Heart left ventricle (tissue), 16 donors: ENCODE data around the gene IST1. TPM values are rescaled to one million over a fixed set of nuclear protein-coding genes. Genes with fewer than 3 reads are reported as not detected.

Experiments used
- ATAC-seq, 4 donors: fragments of 200-7000 bp; cut with Tn5 transposase; one replicate each; pipeline ENCODE4 v1.9.1; 2020 to 2022; ENCODE audit warnings: moderate library complexity in 4 of 4, mild to moderate bottlenecking in 3 of 4, moderate number of reproducible peaks in 1 of 4
- DNase-seq, 5 donors: peaks; one replicate each; pipeline ENCODE4 v3.0.0-alpha.2; 2020
- H3K27ac ChIP-seq, 12 donors: fragments of 200-600 bp; sonication (generic) in 4 of 12; one replicate each; pipeline versions ENCODE4 v1.5.0 to v1.8.0; 2016 to 2022; ENCODE audit warnings: mild to moderate bottlenecking in 2 of 12
- H3K27me3 ChIP-seq, 9 donors: fragments of 200-600 bp; sonication (generic) in 2 of 9; one replicate each; pipeline versions ENCODE4 v1.5.1 to v1.8.0; 2016 to 2022; ENCODE audit warnings: mild to moderate bottlenecking in 3 of 9
- H3K36me3 ChIP-seq, 9 donors: fragments of 200-600 bp; sonication (generic) in 2 of 9; one replicate each; pipeline versions ENCODE4 v1.5.0 to v1.8.0; 2018 to 2022; ENCODE audit warnings: mild to moderate bottlenecking in 2 of 9
- H3K4me1 ChIP-seq, 12 donors: fragments of 200-600 bp; sonication (generic) in 4 of 12; one replicate each; pipeline versions ENCODE4 v1.5.0 to v1.8.0; 2016 to 2022; ENCODE audit warnings: mild to moderate bottlenecking in 3 of 12
- H3K4me3 ChIP-seq, 12 donors: fragments of 200-600 bp; sonication (generic) in 4 of 12; one replicate each; pipeline versions ENCODE4 v1.5.0 to v1.8.0; 2017 to 2022; ENCODE audit warnings: mild to moderate bottlenecking in 9 of 12, moderate library complexity in 4 of 12
- H3K9me3 ChIP-seq, 12 donors: fragments of 200-600 bp; sonication (generic) in 4 of 12; one replicate each; pipeline versions ENCODE4 v1.5.0 to v1.8.0; 2016 to 2022; ENCODE audit warnings: mild to moderate bottlenecking in 1 of 12
- POLR2A ChIP-seq, 2 donors: fragments of 450-650 bp; IDR thresholded peaks; one replicate each; pipeline ENCODE4 v1.6.1; 2017; ENCODE audit warnings: antibody characterized with exemption in 2 of 2, mild to moderate bottlenecking in 2 of 2, moderate library complexity in 2 of 2
- WGBS, 4 donors: extraction: QIAGEN DNeasy Blood & Tissue Kit in 2 of 4; methylation state at CpG; one replicate each; pipeline versions ENCODE4 v1.1.5 to v1.1.7; 2013 to 2018; 5-methylcytosine and 5-hydroxymethylcytosine counted together
- intact Hi-C, 10 donors: fragments of 100-400 bp; cut with DNase I; formaldehyde crosslinking; loops; one replicate each; pipeline versions ENCODE4 v1.11.1 to v1.14.2; 2022
- long read RNA-seq, 3 donors: library from polyadenylated mRNA; unstranded; transcript quantifications; one replicate each; pipeline ENCODE4 v2.0.0, GENCODE V29; 2020 to 2021
- polyA plus RNA-seq, 2 donors: library from polyadenylated mRNA; stranded (reverse); fragments of 200-250 nt; gene quantifications; one replicate each; pipeline ENCODE4 v1.2.3, GENCODE V29; 2013
- total RNA-seq, 9 donors: library from RNA; depleted of rRNA in 2 of 9; stranded (reverse); fragments of >200 nt in 2 of 9; fragmentation: NEBNext Ultra II Directional in 3 of 9; extraction: Animal tissue kit (Norgen Biotek cat#: 25700) in 3 of 9; gene quantifications; one replicate each; pipeline versions ENCODE4 v1.1.0 to v1.2.4, GENCODE V29; 2016 to 2023
- TF ChIP-seq, protein P1 (sequence below), 12 donors: fragments of 200-600 bp; sonication (generic) in 4 of 12; IDR thresholded peaks; one replicate each; pipeline versions ENCODE4 v1.5.0 to v1.8.0; 2018 to 2022; ENCODE audit warnings: antibody characterized with exemption in 12 of 12, mild to moderate bottlenecking in 5 of 12
- donor health status: ischemic (EF 13 %, LVEDD 7.1; RV severe dilation, severe dysfunction).
- donor health status: healthy with polysubstance abuse.
- donor health status: DM: no; HTN: yes; CAD: no.
- donor health status: DM: no; HTN: no; CAD: no.
- donor health status: ischemic (EF 25% LVEDD 6.9; RV normal size, moderate dysfunction).
- donor health status: ischemic (EF 25% LVEDD 5.7; RV mildly dilated, moderate dysfunction).
- donor health status: healthy.
- donor health status: DM: yes; HTN: yes; CAD: no.
- donor health status: ischemic (EF 35%, LVEDD 5.7; RV mildly dilated, moderate dysfunction).
- donor health status: nonischemic (EF 11% LVEDD 7.7; RV severe dilation, severe dysfunction).
- donor health status: DM: yes; HTN: yes; CAD: no.
- donor health status: PGD.
- donor health status: ischemic (EF 29% LVEDD 5.4; RV normal size, mild dysfunction).
- donor health status: nonischemic (EF 23%, LVEDD 6.1; RV moderate dilation, normal function).

The IST1 gene
- total RNA-seq (100 to 1,000 TPM in 7 of 9 donors, 10 to 100 TPM in 2; 89.2 to 146 (median 109) TPM), polyA plus RNA-seq (100 to 1,000 TPM in 1 of 2 donors, 10 to 100 TPM in 1; 54.5 to 105 TPM)
- long read RNA-seq, donor 1, full-length matches to known transcripts = 41 of 85 reads
- long read RNA-seq, donor 1, partial matches to known transcripts = 9 of 85 reads
- long read RNA-seq, donor 1, other reads (novel, unspliced or antisense) = 35 of 85 reads
- long read RNA-seq, donor 2, full-length matches to known transcripts = 278 of 383 reads
- long read RNA-seq, donor 2, partial matches to known transcripts = 25 of 383 reads
- long read RNA-seq, donor 2, other reads (novel, unspliced or antisense) = 80 of 383 reads
- long read RNA-seq, donor 3, full-length matches to known transcripts = 41 of 110 reads
- long read RNA-seq, donor 3, partial matches to known transcripts = 9 of 110 reads
- long read RNA-seq, donor 3, other reads (novel, unspliced or antisense) = 60 of 110 reads

DNA sequence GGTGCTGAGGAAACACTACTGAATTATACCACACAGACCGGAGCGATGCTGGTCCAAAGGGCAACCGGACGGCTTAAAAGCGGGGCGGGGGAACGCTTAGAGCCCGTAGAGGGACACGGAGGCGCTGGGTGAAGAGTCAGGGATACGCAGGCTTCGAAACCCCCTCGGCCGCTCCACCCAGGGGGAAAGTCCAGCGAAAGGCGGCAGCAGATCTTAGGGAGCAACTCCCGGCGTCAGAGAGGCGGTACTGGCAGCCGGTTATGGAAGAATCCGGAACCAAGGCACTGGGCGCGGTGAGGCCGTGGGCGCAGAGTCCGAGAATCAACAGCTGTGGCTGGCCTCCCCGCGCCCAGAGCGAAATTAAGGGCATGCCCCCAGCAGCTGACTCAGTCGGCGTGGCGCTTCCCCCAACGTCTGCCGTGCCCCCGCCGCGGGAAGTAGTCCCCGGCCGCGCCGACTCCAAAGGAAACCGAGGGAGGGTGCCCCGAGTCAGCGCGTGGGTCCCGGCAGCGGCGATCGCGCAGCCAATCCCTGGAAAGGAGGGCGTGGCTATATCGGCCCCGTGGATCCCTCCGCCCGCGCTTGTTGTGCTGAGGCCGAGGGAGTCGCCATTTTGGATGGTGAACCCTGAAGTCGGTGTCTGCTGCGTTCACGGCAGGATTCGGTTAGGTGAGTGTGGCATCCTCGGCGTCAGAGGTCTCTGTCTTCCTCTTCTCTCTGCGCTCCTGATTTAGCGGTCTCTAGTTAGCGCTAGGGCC is at the start of gene IST1:
Gene IST1, plus strand, starts transcription at position 611 of the 758 bp plus-strand sequence. CDS start 20,110 bp downstream, outside the sequence.
- H3K27ac ChIP-seq = peak within 1 kb of the TSS; percentile 87 to 99 (median 98)
- H3K9me3 ChIP-seq = no peaks in the 10 kb centered on the region
- ATAC-seq = peak; percentile 95 to 98 (median 98)
- peaks cover 0 to 9% (median 0%) of the 10 kb centered on the region in 9 donors for H3K36me3 ChIP-seq
- peak within 1 kb of the TSS; percentile 69 to 99 (median 90) for H3K4me3 ChIP-seq
- WGBS, 4 donors = 0 to 1% (median 0%) methylated on average over 53 to 67 of the region's 67 CpGs
- intact Hi-C loops = loop anchor here in 6 of 10 donors (1.0 to 10.0 kb wide), 6 partner anchors 12 to 200 kb away; partner anchors contain the start of genes AP1G1 (in 4 of the 6), DHODH (in 1 of the 6), DHX38 (in 1 of the 6) and TXNL4B (in 1 of the 6)
- TF ChIP-seq, protein P1, sequence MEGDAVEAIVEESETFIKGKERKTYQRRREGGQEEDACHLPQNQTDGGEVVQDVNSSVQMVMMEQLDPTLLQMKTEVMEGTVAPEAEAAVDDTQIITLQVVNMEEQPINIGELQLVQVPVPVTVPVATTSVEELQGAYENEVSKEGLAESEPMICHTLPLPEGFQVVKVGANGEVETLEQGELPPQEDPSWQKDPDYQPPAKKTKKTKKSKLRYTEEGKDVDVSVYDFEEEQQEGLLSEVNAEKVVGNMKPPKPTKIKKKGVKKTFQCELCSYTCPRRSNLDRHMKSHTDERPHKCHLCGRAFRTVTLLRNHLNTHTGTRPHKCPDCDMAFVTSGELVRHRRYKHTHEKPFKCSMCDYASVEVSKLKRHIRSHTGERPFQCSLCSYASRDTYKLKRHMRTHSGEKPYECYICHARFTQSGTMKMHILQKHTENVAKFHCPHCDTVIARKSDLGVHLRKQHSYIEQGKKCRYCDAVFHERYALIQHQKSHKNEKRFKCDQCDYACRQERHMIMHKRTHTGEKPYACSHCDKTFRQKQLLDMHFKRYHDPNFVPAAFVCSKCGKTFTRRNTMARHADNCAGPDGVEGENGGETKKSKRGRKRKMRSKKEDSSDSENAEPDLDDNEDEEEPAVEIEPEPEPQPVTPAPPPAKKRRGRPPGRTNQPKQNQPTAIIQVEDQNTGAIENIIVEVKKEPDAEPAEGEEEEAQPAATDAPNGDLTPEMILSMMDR (IDR thresholded peaks at IDR 0.05) = peak in 1 of 12 donors; percentile 4
- peak; percentile 29 to 93 for TF ChIP-seq POLR2A (IDR thresholded peaks at IDR 0.05)
- H3K27me3 ChIP-seq = no peaks in the 10 kb centered on the region
- H3K4me1 ChIP-seq = peaks cover 4 to 45% (median 34%) of the 10 kb centered on the region in 12 donors
- DNase-seq = peak; percentile 99

DNA sequence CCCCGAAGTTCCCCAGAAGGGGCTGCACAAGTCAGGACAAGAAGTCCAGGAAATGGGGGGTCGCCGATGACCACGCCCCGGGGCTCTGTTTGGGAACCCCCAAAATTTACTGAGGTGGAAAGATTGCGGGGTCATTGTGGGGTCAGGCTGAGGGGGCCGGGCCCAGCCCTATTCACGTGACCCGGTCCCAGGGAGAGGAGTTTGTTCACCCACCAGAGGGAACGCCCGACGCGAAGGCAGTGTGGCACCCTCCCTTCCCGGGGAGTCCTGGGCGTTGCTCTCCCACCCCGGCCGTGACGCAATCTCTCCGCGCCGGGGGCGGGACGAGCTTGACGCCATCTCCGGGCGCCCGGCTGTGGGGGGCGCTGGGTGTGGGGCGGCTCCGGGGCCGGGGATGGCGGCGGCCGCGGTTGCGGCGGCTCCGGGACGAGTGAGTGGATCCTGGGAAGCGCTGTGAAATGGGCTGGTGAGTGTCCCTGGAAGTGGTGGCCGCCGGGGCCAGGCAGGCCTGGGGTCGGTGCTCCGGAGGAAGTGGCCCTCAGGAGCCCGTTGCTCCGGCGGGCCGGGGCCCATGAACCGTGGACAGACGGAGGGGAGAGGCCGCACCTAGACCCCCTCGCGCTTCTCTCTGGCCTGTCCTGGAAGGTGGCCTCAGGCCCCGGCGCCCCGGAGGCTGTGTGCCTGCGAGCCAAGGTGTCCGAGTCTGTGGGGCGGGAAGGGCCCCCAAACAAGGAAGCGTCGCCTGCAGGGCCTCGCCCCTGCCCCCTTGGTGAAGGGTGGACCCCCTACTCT is 49.5 kb upstream of the IST1 start, which contains the start of gene ATXN1L:
Gene ATXN1L, plus strand, starts transcription at position 338 of the 792 bp plus-strand sequence. CDS start 3,765 bp downstream, outside the sequence.
- H3K36me3 ChIP-seq = peaks cover 0 to 33% (median 28%) of the 10 kb centered on the region in 9 donors
- TF ChIP-seq, protein P1 (IDR thresholded peaks at IDR 0.05) = peak in 4 of 12 donors; percentile 7 to 30 (median 22)
- peak; percentile 45 to 85 for TF ChIP-seq POLR2A (IDR thresholded peaks at IDR 0.05)
- H3K9me3 ChIP-seq = no peaks in the 10 kb centered on the region
- peaks cover 0 to 38% (median 17%) of the 10 kb centered on the region in 12 donors for H3K4me1 ChIP-seq
- no peaks in the 10 kb centered on the region for H3K27me3 ChIP-seq
- intact Hi-C loops = loop anchor here in 8 of 10 donors (1.0 to 5.0 kb wide), 5 partner anchors 34 to 39 kb away; partner anchors contain the start of genes AP1G1 (in 4 of the 8) and ZNF821 (in 2 of the 8)
- WGBS, 4 donors = 1% methylated on average over 23 to 62 of the region's 62 CpGs
- DNase-seq = peak; percentile 91 to 95 (median 93)
- peak within 1 kb of the TSS; percentile 57 to 97 (median 90) for H3K27ac ChIP-seq
- peak within 1 kb of the TSS; percentile 72 to 100 (median 92) for H3K4me3 ChIP-seq
- ATAC-seq = peak; percentile 95 to 98 (median 97)

DNA sequence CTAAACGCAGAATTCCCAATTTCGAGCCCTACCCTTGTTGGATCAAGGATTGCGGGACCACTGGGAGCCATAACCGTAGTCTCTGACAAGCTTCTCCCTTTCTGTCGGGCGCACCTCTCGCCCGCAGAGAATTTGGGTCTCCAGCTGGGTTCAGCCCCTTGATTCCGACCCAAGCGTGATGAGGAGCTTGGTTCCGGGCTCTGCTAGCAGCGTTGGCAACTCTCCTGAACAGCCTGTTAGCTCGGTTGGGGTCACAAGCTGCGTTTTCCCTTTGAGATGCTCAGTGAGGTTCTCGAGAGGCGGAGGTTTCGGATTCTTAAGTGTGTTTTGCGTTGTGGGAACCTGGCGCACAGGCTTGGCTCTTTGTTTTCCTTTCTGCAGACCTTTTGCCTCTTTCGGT is 48.9 kb upstream of the IST1 start:
- Histone ChIP-seq H3K4me3 (peak overlapping the region; percentile 72 to 100 (median 92)), H3K27ac (peak overlapping the region in 11 of 12 donors; percentile 82 to 97 (median 91)), H3K4me1 (peaks cover 0 to 38% (median 17%) of the 10 kb centered on the region in 12 donors), H3K9me3 (no peaks in the 10 kb centered on the region), H3K36me3 (peaks cover 0 to 39% (median 34%) of the 10 kb centered on the region in 9 donors), H3K27me3 (no peaks in the 10 kb centered on the region)
- TF ChIP-seq POLR2A (IDR thresholded peaks at IDR 0.05) = no peak
- TF ChIP-seq, protein P1 (IDR thresholded peaks at IDR 0.05) = no peak
- intact Hi-C loops = loop anchor here in 7 of 10 donors (5.0 kb wide), 3 partner anchors 34 to 39 kb away; partner anchors contain the start of genes AP1G1 (in 3 of the 7) and ZNF821 (in 2 of the 7)
- ATAC-seq (no peak), DNase-seq (no peak)
- WGBS, 4 donors = 0 to 1% (median 1%) methylated on average over 11 to 20 of the region's 20 CpGs
